ENCODE results near the gene C22orf39.

Gene C22orf39

GRCh38 chr22:19472233-19472632 lies 24.7 kb upstream of the C22orf39 start:
- FAIRE-seq, result no peak

DNA sequence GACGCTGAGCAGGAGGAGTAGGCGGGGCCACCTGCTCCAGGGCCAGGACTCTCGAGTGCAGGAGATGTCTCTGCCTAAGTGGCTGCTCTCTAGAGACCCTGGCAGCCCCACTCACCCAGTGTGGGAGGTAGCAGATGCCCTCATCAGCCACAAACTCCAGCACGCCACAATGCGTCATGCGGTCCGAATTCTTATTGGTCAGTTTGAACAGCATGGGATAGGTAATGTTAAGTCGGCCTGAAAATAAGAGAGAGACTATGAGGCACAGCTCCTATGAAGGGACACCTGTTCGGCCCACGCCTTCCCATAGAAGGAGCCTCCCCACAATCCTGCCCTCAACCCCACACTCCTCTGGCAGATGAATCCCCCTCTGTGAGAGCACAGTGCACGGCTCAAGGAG lies 24.1 kb upstream of the C22orf39 start:
- no peak for DNase-seq (ENCODE audit: insufficient read length)
- FAIRE-seq, result no peak

More at GRCh38 chr22:19472233-19472632, 24.7 kb upstream of the C22orf39 start:
- DNase-seq (ENCODE audit: insufficient read length), result no peak
- TF ChIP-seq POLR2AphosphoS5 (IDR thresholded peaks at IDR 0.05; ENCODE audit: low read depth, low read length), result no peak
- no peak for TF ChIP-seq POLR2A (IDR thresholded peaks at IDR 0.05; ENCODE audit: low read depth, low read length)
- no peak for TF ChIP-seq TAF1 (IDR thresholded peaks at IDR 0.05; ENCODE audit: borderline replicate concordance, low read depth, low read length)

DNA sequence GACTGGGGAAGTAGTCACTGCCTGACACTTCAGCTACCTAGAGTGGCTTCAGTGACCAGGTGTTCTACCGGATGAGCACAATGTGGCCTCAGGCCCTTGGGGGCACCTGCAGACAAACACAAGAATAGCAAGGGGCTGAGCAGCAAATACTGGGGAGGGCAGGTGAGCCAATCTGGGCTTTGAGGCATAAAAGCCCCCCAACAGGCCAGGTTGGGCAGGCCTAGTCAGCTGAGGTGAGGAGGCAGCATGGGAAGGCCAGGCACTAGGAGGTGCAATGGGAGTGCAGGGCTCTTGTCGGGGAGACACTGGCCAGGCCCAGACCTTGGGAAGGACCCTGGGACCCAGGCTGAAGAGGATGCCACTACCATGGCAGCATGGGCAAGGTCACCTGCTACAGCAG lies 22.5 kb upstream of the C22orf39 start:
- TF ChIP-seq POLR2A (IDR thresholded peaks at IDR 0.05; ENCODE audit: low read depth, low read length), result no peak
- no peak for TF ChIP-seq POLR2AphosphoS5 (IDR thresholded peaks at IDR 0.05; ENCODE audit: low read depth, low read length)
- no peak for TF ChIP-seq TAF1 (IDR thresholded peaks at IDR 0.05; ENCODE audit: borderline replicate concordance, low read depth, low read length)
- DNase-seq (ENCODE audit: insufficient read length) (no peak), FAIRE-seq (no peak)

More for the DNA sequence above, 24.1 kb upstream of the C22orf39 start:
- TF ChIP-seq TAF1 (IDR thresholded peaks at IDR 0.05; ENCODE audit: borderline replicate concordance, low read depth, low read length) (no peak), POLR2A (IDR thresholded peaks at IDR 0.05; ENCODE audit: low read depth, low read length) (no peak), POLR2AphosphoS5 (IDR thresholded peaks at IDR 0.05; ENCODE audit: low read depth, low read length) (no peak)

DNA sequence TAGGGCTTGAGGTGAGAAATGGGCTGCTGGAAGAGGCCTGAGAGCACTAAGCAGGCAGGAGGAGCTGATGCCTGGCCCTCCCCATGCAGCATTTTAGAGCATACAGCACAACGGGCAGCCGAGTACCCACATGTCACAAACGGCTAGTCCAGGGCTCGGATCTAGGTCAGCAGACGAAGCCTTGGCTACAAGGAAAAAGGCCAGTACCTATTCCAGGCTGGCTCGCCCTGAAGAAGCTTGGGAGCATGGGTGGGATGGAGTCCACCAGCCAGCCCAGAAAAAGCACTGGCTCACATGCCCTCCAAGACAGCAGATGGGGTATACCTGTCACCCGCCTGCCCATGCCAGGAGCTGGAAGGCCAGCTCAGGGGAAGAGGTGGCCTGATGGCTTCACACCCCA lies 21.9 kb upstream of the C22orf39 start:
- FAIRE-seq, result no peak
- DNase-seq (ENCODE audit: insufficient read length), result no peak
- TF ChIP-seq TAF1 (IDR thresholded peaks at IDR 0.05; ENCODE audit: borderline replicate concordance, low read depth, low read length) (no peak), POLR2A (IDR thresholded peaks at IDR 0.05; ENCODE audit: low read depth, low read length) (no peak), POLR2AphosphoS5 (IDR thresholded peaks at IDR 0.05; ENCODE audit: low read depth, low read length) (no peak)

GRCh38 chr22:19467912-19468311 lies 20.4 kb upstream of the C22orf39 start:
- FAIRE-seq (no peak), DNase-seq (ENCODE audit: insufficient read length) (no peak)
- TF ChIP-seq POLR2AphosphoS5 (IDR thresholded peaks at IDR 0.05; ENCODE audit: low read depth, low read length), result no peak

GRCh38 chr22:19466848-19467752 lies 19.6 kb upstream of the C22orf39 start:
- FAIRE-seq (no peak), DNase-seq (ENCODE audit: insufficient read length) (no peak)
- no peak for TF ChIP-seq POLR2AphosphoS5 (IDR thresholded peaks at IDR 0.05; ENCODE audit: low read depth, low read length)
- no peak for TF ChIP-seq POLR2A (IDR thresholded peaks at IDR 0.05; ENCODE audit: low read depth, low read length)
- no peak for TF ChIP-seq TAF1 (IDR thresholded peaks at IDR 0.05; ENCODE audit: borderline replicate concordance, low read depth, low read length)

DNA sequence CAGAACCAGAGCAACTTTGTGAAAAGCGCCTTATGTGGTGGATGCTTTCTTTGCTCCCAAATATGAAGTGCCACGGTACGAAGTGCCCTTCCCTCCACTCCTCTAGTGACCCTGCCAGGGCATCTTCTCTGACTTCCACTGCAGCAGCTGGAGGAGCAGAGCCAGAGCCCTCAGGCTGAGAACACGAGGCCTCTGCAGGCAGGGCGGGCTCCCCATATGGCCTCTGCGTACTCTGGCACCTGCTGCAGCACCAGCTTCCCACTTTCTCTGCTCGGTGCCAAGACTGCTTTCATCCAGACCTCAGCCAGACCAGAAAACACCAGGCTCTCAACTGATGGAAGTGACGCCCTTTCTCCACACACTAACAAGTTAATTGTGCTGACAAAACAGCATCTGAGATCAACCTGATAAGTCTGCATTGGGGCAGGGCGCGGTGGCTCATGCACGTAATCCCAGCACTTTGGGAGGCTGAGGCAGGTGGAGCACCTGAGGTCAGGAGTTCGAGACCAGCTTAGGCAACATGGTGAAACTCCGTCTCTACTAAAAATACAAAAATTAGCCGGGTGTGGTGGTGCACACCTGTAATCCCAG lies 18.7 kb upstream of the C22orf39 start:
- no peak for TF ChIP-seq POLR2AphosphoS5 (IDR thresholded peaks at IDR 0.05; ENCODE audit: low read depth, low read length)
- TF ChIP-seq TAF1 (IDR thresholded peaks at IDR 0.05; ENCODE audit: borderline replicate concordance, low read depth, low read length), result no peak
- no peak for TF ChIP-seq POLR2A (IDR thresholded peaks at IDR 0.05; ENCODE audit: low read depth, low read length)
- FAIRE-seq, result no peak
- no peak for DNase-seq (ENCODE audit: insufficient read length)

GRCh38 chr22:19464975-19465374 lies 17.5 kb upstream of the C22orf39 start:
- TF ChIP-seq POLR2AphosphoS5 (IDR thresholded peaks at IDR 0.05; ENCODE audit: low read depth, low read length), result no peak
- TF ChIP-seq TAF1 (IDR thresholded peaks at IDR 0.05; ENCODE audit: borderline replicate concordance, low read depth, low read length), result no peak
- TF ChIP-seq POLR2A (IDR thresholded peaks at IDR 0.05; ENCODE audit: low read depth, low read length), result no peak
- FAIRE-seq (no peak), DNase-seq (ENCODE audit: insufficient read length) (no peak)

DNA sequence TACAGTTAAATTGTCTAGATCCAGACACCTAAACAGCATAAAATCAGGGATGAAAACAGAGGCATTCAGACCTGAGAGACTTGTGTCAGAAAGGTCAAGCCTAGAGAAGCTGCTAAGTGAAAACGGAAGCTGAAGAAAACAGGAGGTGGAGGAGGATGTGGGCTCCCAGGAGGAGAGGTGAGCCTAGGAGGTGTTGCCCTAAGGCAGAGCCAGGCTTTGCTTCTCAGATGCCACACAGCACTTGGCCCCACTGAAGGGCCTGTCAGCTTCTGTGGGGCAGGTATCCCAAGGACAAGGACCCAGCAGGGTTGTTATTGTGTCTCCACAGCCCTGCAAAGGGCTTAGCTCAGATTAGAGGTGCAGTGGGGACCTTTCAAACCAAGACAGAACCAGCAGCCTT lies 17.0 kb upstream of the C22orf39 start:
- FAIRE-seq (no peak), DNase-seq (ENCODE audit: insufficient read length) (no peak)
- TF ChIP-seq POLR2AphosphoS5 (IDR thresholded peaks at IDR 0.05; ENCODE audit: low read depth, low read length), result no peak
- no peak for TF ChIP-seq TAF1 (IDR thresholded peaks at IDR 0.05; ENCODE audit: borderline replicate concordance, low read depth, low read length)
- TF ChIP-seq POLR2A (IDR thresholded peaks at IDR 0.05; ENCODE audit: low read depth, low read length), result no peak

DNA sequence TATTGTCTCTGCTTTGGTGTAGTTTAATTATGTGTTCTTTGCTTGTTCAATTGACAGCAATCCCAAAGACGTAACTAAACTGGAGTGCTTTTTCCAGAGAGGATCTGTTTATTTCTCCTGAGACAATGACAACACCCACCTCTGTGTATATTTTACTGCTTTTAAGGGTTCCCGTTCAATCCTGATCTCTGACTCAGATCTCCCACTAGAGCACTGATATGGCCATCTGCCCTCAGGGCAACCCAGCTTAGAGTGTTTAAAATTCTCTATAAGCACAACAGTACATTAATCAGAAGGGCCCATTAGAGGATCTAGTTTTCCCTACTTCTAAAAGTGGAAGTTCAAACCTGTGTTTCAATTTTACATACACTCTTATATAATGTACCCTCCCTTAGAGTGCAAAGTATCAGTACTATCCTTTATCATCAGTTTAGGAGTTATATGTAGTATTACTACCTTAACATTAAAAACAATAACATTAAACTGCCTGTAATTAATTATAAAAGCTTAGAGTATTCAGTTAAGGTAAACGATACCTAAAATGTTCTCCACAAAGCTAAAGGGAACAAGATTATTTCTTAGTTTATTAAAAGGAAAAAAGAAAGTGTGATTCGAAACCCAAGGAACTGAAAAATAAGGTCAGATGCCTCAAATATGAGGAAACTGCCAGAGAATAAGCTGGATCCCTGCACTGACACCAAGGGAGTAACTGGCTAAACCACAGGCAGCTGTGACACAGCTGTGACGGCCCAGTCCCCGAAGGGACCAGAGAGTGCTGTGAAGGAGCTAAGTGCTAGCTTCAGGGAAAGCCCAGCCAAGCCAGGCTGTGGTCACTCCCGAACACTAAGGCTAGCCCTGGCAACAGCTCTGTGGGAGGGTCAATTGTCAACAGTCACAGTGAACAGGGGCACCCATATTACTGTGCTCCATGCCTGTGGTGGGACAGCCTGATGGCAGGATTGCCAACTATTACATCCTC lies 16.3 kb upstream of the C22orf39 start:
- TF ChIP-seq TAF1 (IDR thresholded peaks at IDR 0.05; ENCODE audit: borderline replicate concordance, low read depth, low read length) (no peak), POLR2AphosphoS5 (IDR thresholded peaks at IDR 0.05; ENCODE audit: low read depth, low read length) (no peak), POLR2A (IDR thresholded peaks at IDR 0.05; ENCODE audit: low read depth, low read length) (no peak)
- DNase-seq (ENCODE audit: insufficient read length) (no peak), FAIRE-seq (no peak)

GRCh38 chr22:19463008-19463407 lies 15.5 kb upstream of the C22orf39 start:
- DNase-seq (ENCODE audit: insufficient read length) (no peak), FAIRE-seq (no peak)
- TF ChIP-seq TAF1 (IDR thresholded peaks at IDR 0.05; ENCODE audit: borderline replicate concordance, low read depth, low read length), result no peak
- no peak for TF ChIP-seq POLR2AphosphoS5 (IDR thresholded peaks at IDR 0.05; ENCODE audit: low read depth, low read length)
- TF ChIP-seq POLR2A (IDR thresholded peaks at IDR 0.05; ENCODE audit: low read depth, low read length), result no peak

Measured in GM12892 (cell line).